NOMO-1 treated with DMSO at 0.1 percent for 48 hours (cell line): ENCODE measurements around the gene SCAMP4.

Experiments
- DNase-seq: peaks from one replicate; lab custom pipeline; 2025; ENCODE audit not compliant: unreplicated experiment; lab: John Stamatoyannopoulos, UW

SCAMP4 gene

GRCh38 chr19:1912760-1913505 lies 7.7 kb downstream of the SCAMP4 start:
- DNase-seq = no peak

DNA sequence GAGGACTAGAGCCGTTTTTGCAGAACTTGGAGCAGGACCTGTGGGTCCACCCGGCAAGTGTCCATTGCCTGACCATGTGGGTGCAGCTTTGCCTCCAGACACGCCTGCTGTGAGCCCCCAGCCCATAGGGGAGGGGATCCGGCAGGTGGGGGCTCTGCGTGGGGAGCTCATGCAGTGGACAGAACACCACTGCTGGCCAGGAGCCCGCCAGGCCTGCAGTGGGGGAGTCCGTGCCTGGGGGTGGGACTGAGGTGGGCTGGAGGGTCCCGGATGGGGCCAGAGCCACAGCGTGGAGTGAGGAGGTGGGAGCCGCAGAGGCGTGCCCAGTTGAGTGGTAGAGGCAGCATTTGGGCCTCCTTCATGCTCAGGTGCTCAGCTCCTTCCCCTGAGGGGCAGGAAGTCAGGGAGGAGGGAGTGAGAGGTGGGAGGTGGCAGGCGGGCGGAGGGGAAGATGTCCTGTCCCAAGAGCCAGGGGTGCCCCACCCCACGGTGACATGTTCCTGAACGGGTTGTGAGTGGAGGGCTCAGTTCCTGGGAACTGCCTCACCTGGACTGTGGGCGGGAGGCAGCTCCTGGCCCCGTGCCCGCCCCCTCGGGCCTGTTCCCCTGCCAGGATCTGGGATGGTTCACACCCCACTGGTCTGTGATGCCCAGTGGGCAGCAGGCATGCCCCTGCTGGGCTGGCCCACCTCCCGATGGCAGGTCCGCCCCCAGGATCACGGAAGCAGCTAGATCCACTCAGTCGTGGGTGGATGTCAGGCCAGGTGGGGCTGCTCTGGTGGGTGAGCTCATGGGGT lies 8.8 kb downstream of the SCAMP4 start:
- DNase-seq = no peak

- DNase-seq = no peak
Observed at GRCh38 chr19:1914826-1915341, 9.7 kb downstream of the SCAMP4 start.

DNA sequence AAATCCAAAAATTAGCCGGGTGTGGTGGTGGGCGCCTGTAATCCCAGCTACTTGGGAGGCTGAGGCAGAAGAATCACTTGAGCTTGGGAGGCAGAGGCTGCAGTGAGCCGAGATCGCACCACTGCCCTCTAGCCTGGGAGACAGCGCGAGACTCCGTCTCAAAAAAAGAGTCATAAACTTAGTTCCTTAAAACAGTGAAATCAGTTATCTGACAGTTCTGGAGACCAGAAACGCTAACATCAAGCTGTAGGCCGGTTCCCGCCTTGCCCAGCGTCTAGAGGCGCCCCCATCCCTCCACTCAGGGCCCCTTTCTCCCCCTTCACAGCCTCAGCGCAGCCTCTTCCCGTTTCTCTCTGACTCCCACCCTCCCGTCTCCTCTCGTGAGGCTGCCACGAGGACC lies 11.9 kb downstream of the SCAMP4 start:
- DNase-seq = peak; percentile 29

- no peak for DNase-seq
Observed at GRCh38 chr19:1917926-1918325, 12.7 kb downstream of the SCAMP4 start.

DNA sequence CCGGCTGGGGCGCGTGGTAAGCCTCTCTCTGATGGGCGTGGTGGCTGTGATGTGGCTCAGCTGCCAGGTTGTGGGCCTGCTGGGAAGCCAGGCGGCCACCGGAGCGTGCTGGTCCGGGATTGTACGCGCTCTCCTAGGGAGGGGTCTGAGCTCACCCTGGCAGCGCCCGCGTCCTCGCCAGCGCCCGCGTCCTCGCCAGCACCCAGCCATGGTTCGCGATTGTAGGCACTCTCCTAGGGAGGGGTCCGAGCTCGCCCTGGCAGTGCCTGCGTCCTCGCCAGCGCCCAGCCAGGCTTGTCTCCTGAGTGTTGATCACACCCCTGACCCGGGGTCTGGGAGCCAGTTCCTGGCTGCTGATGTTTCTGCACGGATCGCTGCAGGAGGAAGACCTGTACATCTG lies 13.8 kb downstream of the SCAMP4 start:
- DNase-seq = no peak

DNA sequence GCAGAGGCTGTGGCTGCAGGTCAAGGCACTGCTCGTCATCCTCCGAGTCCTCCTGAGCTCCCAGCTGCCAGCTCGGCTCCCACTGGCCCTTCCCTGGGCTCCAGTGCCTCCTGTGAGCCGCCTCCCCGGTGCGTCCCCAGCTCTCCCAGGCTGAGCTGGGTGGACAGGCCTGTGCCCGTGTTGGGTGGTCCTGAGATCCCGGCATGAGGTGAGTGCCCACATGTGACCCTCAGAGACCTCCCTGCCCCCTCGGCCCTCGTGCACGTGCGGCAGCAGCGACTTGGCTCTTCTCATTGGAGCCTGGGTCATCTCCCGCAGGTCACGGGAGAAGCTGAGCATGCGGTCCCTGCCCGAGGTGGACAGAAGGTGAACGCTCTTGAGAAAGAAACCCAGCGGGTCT lies 15.4 kb downstream of the SCAMP4 start:
- DNase-seq = no peak

- no peak for DNase-seq
Observed at GRCh38 chr19:1921326-1921725, 16.1 kb downstream of the SCAMP4 start.

- no peak for DNase-seq
Observed at GRCh38 chr19:1921825-1922224, 16.6 kb downstream of the SCAMP4 start.

DNA sequence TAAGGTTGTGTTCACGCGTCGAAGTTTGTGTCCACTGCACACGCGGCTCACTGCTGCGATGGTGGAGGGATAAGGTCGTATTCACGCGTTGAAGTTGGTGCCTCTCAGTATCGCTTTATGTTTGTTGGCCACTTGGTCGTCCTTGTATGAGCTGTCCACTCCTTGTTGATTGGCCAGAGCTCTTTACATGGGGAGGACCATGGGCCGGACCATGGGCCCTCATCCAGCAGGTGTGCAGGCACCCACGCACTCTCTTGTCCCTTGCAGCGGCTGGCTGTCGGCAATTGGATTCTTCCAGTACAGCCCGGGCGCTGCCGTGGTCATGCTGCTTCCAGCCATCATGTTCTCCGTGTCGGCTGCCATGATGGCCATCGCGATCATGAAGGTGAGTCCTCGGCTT lies 17.6 kb downstream of the SCAMP4 start:
- no peak for DNase-seq

DNA sequence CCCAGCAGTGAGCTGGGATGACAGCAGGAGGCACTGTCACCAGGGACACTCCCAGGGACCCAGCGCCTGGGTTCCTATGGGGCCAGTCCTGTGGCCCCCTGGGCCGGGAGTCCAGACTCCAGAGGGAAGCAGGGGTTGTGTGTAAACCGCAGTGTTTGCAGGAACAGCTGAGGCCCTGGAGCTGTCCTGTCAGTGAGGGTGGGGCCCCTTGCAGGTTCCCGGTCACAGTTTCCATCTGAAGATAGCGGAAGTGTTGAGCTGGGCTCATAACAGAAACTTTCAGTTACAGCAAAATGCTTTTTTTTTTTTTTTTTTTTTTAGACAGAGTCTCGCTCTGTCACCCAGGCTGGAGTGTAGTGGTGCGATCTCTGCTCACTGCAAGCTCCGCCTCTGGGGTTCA lies 18.1 kb downstream of the SCAMP4 start:
- DNase-seq = peak; percentile 92

GRCh38 chr19:1924320-1924961 lies 19.2 kb downstream of the SCAMP4 start:
- no peak for DNase-seq

GRCh38 chr19:1925544-1925943 lies 20.3 kb downstream of the SCAMP4 start:
- no peak for DNase-seq

DNA sequence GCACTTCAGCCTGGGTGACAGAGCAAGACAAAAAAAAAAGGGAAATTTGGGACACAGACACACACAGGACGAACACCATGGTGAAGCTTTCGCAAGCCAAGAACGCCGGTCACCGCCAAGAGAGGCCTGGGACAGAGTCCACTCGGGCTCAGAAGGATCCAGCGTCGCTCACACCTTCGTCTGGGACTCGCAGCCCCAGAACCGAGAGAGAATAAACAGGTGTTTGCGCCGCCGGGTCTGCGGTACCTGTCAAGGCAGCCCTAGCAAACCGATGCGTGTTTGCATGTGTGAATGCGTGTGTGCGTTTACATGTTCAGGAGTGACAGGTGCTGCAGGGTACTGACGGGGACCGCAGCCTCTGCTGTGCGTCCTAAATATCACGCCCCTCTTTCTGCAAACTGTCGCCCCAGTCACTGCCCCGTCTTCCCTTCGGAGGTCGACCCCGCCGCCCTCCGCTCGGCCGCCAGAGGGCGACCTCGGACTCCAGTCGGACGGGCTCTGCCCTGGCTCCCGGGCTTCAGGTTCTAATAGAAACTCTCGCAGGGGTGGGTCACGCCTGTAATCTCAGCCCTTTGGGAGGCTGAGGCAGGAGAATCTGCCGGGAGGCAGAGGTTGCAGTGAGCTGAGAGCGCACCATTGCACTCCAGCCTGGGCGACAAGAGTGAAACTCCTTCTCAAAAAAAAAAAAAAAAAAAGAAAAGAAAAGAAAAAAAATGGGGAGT lies 24.0 kb downstream of the SCAMP4 start:
- peak; percentile 77 for DNase-seq

- no peak for DNase-seq
Observed at GRCh38 chr19:1931445-1931844, 26.2 kb downstream of the SCAMP4 start.

DNA sequence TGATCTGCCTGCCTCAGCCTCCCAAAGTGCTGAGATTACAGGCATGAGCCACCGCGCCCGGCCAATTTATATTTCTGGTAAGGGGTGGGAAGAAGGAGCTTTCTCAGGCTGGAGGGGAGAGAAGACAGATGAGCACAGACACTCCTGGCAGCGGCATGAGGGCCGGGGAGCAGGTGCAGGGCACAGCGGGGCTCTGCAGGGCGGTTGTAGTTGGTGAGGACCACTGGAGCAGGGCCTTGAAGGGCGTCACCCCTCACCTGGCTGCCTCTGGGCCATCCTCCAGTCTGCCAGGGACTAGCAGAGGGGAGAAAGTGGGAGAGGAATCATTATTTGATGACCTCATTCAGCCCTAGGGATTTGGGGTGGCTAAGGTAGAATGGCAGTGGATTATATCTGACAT lies 27.2 kb downstream of the SCAMP4 start:
- no peak for DNase-seq

- DNase-seq = no peak
Observed at GRCh38 chr19:1933244-1933643, 28.0 kb downstream of the SCAMP4 start.

GRCh38 chr19:1933942-1934341 lies 28.7 kb downstream of the SCAMP4 start:
- DNase-seq = no peak

DNA sequence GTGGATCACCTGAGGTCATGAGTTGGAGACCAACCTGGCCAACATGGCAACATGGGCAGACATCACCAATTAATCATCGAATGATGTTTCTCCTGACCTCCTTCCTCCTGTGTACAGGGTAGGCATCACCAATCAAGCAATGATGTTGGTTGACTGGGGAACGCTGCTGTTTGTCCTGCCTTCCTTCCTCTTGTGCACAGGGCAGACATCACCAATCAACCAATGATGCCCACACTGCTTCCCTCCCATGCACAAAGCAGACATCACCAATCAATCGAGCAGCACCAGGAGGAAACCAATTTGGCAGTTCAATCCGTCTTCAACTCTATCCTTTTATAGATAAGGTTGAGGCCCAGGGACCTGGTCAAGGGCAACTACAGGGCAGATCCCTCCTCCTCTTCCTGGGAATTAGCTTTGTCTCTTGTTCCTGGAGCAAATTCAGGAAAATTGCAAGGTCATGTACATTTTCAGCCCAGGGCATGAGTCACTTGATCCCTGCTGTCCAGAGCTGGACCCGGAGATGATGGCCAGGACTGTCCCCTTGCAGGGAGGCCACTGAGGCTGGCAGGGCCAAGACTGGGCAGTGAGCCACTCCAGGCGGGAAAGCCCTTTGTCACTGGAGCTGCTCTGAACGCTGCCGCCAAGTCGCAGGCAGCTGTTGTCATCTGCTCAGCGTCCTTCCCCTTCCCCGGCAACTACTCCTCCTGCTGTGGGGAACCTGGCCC lies 30.4 kb downstream of the SCAMP4 start:
- peak; percentile 27 for DNase-seq

GRCh38 chr19:1936430-1936829 lies 31.2 kb downstream of the SCAMP4 start:
- DNase-seq = no peak
